NB4 (cell line): ENCODE measurements around the gene SLC9A4.
A peak's percentile ranks its signal among the peaks of the same experiment; 100 is the strongest.

Experiments used
- DNase-seq: peaks from one replicate; pipeline ENCODE4 v3.0.0; 2010; ENCODE audit warnings: low read depth
- H3K4me3 ChIP-seq: one replicate; pipeline ENCODE4 v1.5.1; 2011; ENCODE audit warnings: mild to moderate bottlenecking, low read depth, low read length, moderate library complexity
- CTCF ChIP-seq: IDR thresholded peaks from one replicate; pipeline ENCODE4 v1.5.1; 2012; ENCODE audit warnings: low read depth, low read length
- MAX ChIP-seq: IDR thresholded peaks from 2 replicates; pipeline ENCODE4 v1.6.1; 2011; ENCODE audit warnings: low read depth, low read length
- MYC ChIP-seq: IDR thresholded peaks from 2 replicates; pipeline ENCODE4 v1.6.1; 2011; ENCODE audit warnings: low read depth, low read length
- POLR2A ChIP-seq: IDR thresholded peaks from 2 replicates; pipeline ENCODE4 v1.6.1; 2011; ENCODE audit warnings: mild to moderate bottlenecking; ENCODE audit not compliant: insufficient read length; ENCODE audit errors: extremely low read depth

Gene SLC9A4

GRCh38 chr2:102485147-102485785, 12.2 kb downstream of the SLC9A4 start:
- TF ChIP-seq MAX = no peak
- TF ChIP-seq MYC = no peak
- TF ChIP-seq POLR2A = no peak
- no peak for TF ChIP-seq CTCF
- DNase-seq = no peak
- H3K4me3 ChIP-seq = no peak overlapping the region

GRCh38 chr2:102486941-102487702, 14.1 kb downstream of the SLC9A4 start:
- H3K4me3 ChIP-seq = no peak overlapping the region
- TF ChIP-seq MAX (no peak), MYC (no peak), CTCF (no peak), POLR2A (no peak)
- DNase-seq = no peak

- H3K4me3 ChIP-seq = no peak overlapping the region
- TF ChIP-seq MYC = no peak
- no peak for TF ChIP-seq POLR2A
- TF ChIP-seq CTCF = no peak
- no peak for TF ChIP-seq MAX
- peak; percentile 15 for DNase-seq
Measured at GRCh38 chr2:102487761-102488462, 14.9 kb downstream of the SLC9A4 start.

- no peak overlapping the region for H3K4me3 ChIP-seq
- TF ChIP-seq CTCF (no peak), POLR2A (no peak), MAX (no peak), MYC (no peak; the same call in 1 of the 2 replicates)
- DNase-seq = peak; percentile 77
Measured at GRCh38 chr2:102489646-102490045, 16.6 kb downstream of the SLC9A4 start.

- TF ChIP-seq CTCF (no peak), MAX (no peak), POLR2A (no peak), MYC (no peak)
- DNase-seq = no peak
- H3K4me3 ChIP-seq = no peak overlapping the region
Measured at GRCh38 chr2:102492006-102492405, 19.0 kb downstream of the SLC9A4 start.
